Testis (tissue), 3 donors: ENCODE data around the gene KCNQ5. TPM values are rescaled to one million over a fixed set of nuclear protein-coding genes. Genes with fewer than 3 reads are reported as not detected.

ENCODE experiments used
- DNase-seq: peaks from one replicate; pipeline ENCODE4 v3.0.0-alpha.2; 2019
- H3K27ac ChIP-seq, 2 donors: fragments of 200-600 bp; sonication (generic); one replicate each; pipeline ENCODE4 v1.5.1; 2019
- H3K27me3 ChIP-seq: fragments of 200-600 bp; sonication (generic); one replicate; pipeline ENCODE4 v1.5.1; 2019
- H3K36me3 ChIP-seq: fragments of 200-600 bp; sonication (generic); one replicate; pipeline ENCODE4 v1.5.1; 2017; ENCODE audit warnings: low read depth; ENCODE audit errors: missing control alignments
- H3K4me1 ChIP-seq: fragments of 200-600 bp; sonication (generic); one replicate; pipeline ENCODE4 v1.5.1; 2019
- H3K4me3 ChIP-seq, 2 donors: fragments of 200-600 bp; sonication (generic); one replicate each; pipeline ENCODE4 v1.5.1; 2017 to 2019
- H3K9me3 ChIP-seq: fragments of 200-600 bp; sonication (generic); one replicate; pipeline ENCODE4 v1.5.1; 2017
- CTCF ChIP-seq, 3 experiments: fragments of 450-650 bp in 2 of 3; fragments of 200-600 bp in 1 of 3; sonication (generic) in 1 of 3; IDR thresholded peaks; one replicate each; pipeline ENCODE4 v1.5.1; 2016 to 2019; ENCODE audit warnings: antibody characterized with exemption in 3 of 3, mild to moderate bottlenecking in 2 of 3, moderate library complexity in 1 of 3
- POLR2A ChIP-seq: fragments of 450-650 bp; IDR thresholded peaks from one replicate; pipeline ENCODE4 v1.6.1; 2017; ENCODE audit warnings: antibody characterized with exemption, mild to moderate bottlenecking, moderate library complexity
- WGBS, 2 donors: methylation state at CpG; one replicate each; pipeline ENCODE4 v1.1.5; 2018; 5-methylcytosine and 5-hydroxymethylcytosine counted together
- intact Hi-C: fragments of 100-400 bp; cut with DNase I; formaldehyde crosslinking; loops from one replicate; pipeline ENCODE4 v1.15.1; 2023; ENCODE audit warnings: low total_unique reads
- polyA plus RNA-seq: library from polyadenylated mRNA; stranded (reverse); fragments of 350-450 nt; fragmentation: Illumina TruSeq; extraction: RNeasy Lipid Tissue Mini Kit (QIAGEN cat#74804); gene quantifications from one replicate; pipeline ENCODE4 v1.2.3, GENCODE V29; 2014; ENCODE audit warnings: low read depth, low replicate concordance; ENCODE audit not compliant: insufficient read depth
- total RNA-seq, 2 donors: library from RNA; depleted of rRNA; stranded (reverse); fragments of >200 nt; gene quantifications; one replicate each; pipeline ENCODE4 v1.2.3, GENCODE V29; 2016

Gene KCNQ5
- total and polyA plus RNA-seq, 3 donors from 2014 or later: 0.43 to 1.1 (median 0.73) TPM

GRCh38 chr6:72738091-72738490 is 116.2 kb downstream of the KCNQ5 start:
- WGBS, 2 donors: 89 to 94% methylated on average over 4 of the region's 4 CpGs
- no peak for TF ChIP-seq CTCF (IDR thresholded peaks at IDR 0.05)
- no peak for TF ChIP-seq POLR2A
- intact Hi-C loops: no loop called here

GRCh38 chr6:72739368-72739779 is 117.5 kb downstream of the KCNQ5 start:
- H3K9me3 ChIP-seq: no peaks in the 10 kb centered on the region
- 71 to 76% methylated on average over 3 of the region's 3 CpGs for WGBS, 2 donors
- no peak for DNase-seq
- H3K36me3 ChIP-seq: no peaks in the 10 kb centered on the region
- no peak overlapping the region for H3K4me3 ChIP-seq
- TF ChIP-seq CTCF (IDR thresholded peaks at IDR 0.05) (no peak), POLR2A (no peak)
- H3K27ac ChIP-seq: no peak overlapping the region
- H3K27me3 ChIP-seq: no peaks in the 10 kb centered on the region
- H3K4me1 ChIP-seq: no peaks in the 10 kb centered on the region
- intact Hi-C loops: no loop called here

More at GRCh38 chr6:72738091-72738490, 116.2 kb downstream of the KCNQ5 start:
- DNase-seq: no peak
- Histone ChIP-seq H3K27me3 (no peaks in the 10 kb centered on the region), H3K27ac (no peak overlapping the region), H3K9me3 (no peaks in the 10 kb centered on the region), H3K4me3 (no peak overlapping the region), H3K36me3 (no peaks in the 10 kb centered on the region), H3K4me1 (no peaks in the 10 kb centered on the region)

GRCh38 chr6:72740135-72740534 is 118.3 kb downstream of the KCNQ5 start:
- no peak overlapping the region for H3K4me3 ChIP-seq
- H3K9me3 ChIP-seq: no peaks in the 10 kb centered on the region
- no peak overlapping the region for H3K27ac ChIP-seq
- WGBS, 2 donors: 68 to 87% methylated on average over 2 of the region's 2 CpGs
- TF ChIP-seq CTCF (IDR thresholded peaks at IDR 0.05) (no peak), POLR2A (no peak)
- no peak for DNase-seq
- H3K4me1 ChIP-seq: no peaks in the 10 kb centered on the region
- H3K27me3 ChIP-seq: no peaks in the 10 kb centered on the region
- intact Hi-C loops: no loop called here
- no peaks in the 10 kb centered on the region for H3K36me3 ChIP-seq

- no peaks in the 10 kb centered on the region for H3K27me3 ChIP-seq
- no peak overlapping the region for H3K4me3 ChIP-seq
- intact Hi-C loops: no loop called here
- no peaks in the 10 kb centered on the region for H3K4me1 ChIP-seq
- 86 to 91% methylated on average over 3 of the region's 3 CpGs for WGBS, 2 donors
- H3K36me3 ChIP-seq: no peaks in the 10 kb centered on the region
- H3K9me3 ChIP-seq: no peaks in the 10 kb centered on the region
- no peak overlapping the region for H3K27ac ChIP-seq
- TF ChIP-seq CTCF (IDR thresholded peaks at IDR 0.05) (no peak), POLR2A (no peak)
- DNase-seq: no peak
These were observed 119.2 kb downstream of the KCNQ5 start for GRCh38 chr6:72741083-72741482.

GRCh38 chr6:72742001-72742673 is 120.3 kb downstream of the KCNQ5 start:
- Histone ChIP-seq H3K4me3 (no peak overlapping the region), H3K27ac (no peak overlapping the region), H3K27me3 (no peaks in the 10 kb centered on the region), H3K9me3 (no peaks in the 10 kb centered on the region), H3K4me1 (no peaks in the 10 kb centered on the region), H3K36me3 (no peaks in the 10 kb centered on the region)
- 88 to 89% methylated on average over 5 of the region's 5 CpGs for WGBS, 2 donors
- intact Hi-C loops: no loop called here
- DNase-seq: no peak
- TF ChIP-seq POLR2A (no peak), CTCF (IDR thresholded peaks at IDR 0.05) (no peak)
